ENCODE measurements around the gene LACRT.
A peak's percentile ranks its signal among the peaks of the same experiment; 100 is the strongest.

Gene LACRT

GRCh38 chr12:54631988-54632728, 2.5 kb downstream of the LACRT start:
- no peak for DNase-seq

DNA sequence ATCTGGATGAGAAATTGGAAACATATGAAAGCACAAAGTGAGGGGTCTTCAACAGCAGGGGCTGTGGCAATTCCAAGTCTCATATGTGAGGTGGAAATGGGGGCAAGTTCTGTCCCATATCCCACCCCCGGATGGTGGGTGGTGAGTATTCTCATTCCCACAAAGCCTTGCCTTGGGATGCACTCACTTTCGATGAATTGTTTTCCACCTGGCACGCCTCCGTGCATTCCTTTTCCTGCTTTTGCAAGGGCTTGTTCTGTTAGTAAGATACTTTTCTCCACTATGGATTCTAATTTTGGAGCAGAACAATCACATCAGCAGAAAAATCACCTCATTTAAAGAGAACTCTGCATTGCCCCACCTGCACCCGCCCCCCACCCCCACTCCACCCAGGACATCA, 3.1 kb downstream of the LACRT start:
- no peak for DNase-seq

GRCh38 chr12:54629925-54630324, 4.8 kb downstream of the LACRT start:
- DNase-seq: no peak

DNA sequence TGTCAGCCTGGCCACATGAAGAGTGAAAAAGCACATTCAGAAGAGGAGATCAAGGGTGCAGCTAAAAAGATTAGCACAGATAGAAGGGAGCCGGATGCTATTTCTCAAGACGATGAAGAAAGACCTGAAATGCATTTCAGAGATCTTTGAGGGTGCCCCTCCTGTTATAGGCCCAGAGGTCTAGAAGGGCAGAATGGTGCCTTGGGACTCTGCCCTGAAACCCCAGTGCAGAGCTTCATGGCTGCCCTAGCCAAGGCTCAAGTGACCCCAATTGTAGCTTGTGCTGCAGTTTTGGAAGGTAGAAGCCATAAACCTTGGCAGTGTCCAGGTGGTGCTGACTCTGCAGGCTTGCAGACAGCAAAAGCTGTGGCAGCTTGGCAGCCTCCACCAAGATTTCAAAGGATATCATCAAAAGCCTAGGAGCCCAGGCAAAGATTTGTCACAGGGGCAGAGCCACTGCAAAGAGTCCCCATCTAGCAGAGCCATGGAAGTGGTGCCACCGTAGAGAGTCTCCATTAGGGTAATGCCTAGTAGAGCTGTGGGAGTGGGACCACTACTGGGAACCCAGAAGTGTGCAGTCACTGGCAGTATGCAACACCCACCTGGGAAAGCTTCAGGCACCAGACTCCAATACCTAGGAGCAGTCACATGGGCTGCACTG, 6.4 kb downstream of the LACRT start:
- DNase-seq: no peak

- no peak for DNase-seq
Observed at GRCh38 chr12:54627304-54627703, 7.4 kb downstream of the LACRT start.

DNA sequence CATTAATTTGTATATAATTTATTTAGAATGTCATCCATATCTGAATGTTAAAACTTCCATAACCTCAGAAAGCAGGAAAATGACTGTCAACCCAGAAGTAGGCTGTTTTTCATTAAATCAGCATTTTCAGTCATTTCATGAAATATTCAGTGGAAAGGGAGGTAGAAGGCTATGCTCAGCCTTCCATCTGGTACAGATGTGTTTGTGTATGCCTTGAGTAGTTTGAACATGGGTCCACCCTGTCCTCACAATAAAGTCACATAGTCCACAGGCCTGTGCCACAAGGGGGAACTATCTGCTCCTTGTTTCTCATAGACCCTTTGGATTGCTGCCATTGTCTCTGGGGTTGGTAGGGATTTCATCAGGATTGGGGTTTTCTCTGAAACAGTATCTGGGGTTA, 9.1 kb downstream of the LACRT start:
- DNase-seq: no peak

DNA sequence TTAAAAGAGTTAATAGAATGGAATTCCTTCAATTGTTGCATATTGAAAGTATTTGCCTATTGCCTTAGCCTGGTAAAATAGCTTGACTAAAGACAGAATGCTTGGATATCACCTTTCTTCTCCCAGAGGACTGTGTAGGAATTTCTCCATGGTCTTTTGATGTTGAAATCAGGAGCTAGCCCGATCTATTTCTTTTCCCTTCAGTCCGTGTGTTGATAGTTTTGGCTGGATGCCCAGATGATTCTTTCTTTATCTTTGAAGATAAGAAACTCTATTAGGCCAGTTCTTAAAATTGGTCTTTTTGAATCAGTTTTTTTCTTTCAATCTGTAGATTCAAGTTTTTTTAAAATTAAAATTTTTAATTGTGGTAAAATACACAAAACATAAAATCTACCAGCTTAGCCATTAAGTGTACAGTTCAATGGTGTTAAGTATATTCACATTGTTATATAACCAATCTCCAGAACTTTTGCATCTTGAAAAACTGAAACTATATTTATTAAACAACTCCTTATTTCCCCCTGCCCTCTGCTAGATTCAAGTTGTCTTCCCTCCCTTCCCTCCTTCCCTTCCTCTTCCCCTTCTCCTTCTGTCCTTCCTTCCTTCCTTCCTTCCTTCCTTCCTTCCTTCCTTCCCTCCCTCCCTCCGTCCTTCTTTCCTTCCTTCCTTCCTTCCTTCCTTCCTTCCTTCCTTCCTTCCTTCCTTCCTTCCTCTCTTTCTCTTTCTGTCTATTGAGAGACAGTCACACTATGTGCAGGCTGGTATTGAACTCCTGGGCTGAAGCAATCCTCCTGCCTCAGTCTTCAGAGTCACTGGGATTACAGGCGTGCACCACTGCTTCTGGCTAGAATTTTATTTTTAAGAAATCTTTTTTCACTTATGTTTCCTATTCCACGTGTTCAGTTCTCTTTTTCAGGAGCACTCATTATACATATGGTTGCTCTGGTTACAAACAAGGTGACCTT, 10.1 kb downstream of the LACRT start:
- DNase-seq: no peak

- DNase-seq: no peak
Observed at GRCh38 chr12:54622463-54623183, 12.1 kb downstream of the LACRT start.

GRCh38 chr12:54616933-54617680, 17.6 kb downstream of the LACRT start:
- DNase-seq: no peak

GRCh38 chr12:54612225-54612750, 22.4 kb downstream of the LACRT start:
- DNase-seq: no peak

DNA sequence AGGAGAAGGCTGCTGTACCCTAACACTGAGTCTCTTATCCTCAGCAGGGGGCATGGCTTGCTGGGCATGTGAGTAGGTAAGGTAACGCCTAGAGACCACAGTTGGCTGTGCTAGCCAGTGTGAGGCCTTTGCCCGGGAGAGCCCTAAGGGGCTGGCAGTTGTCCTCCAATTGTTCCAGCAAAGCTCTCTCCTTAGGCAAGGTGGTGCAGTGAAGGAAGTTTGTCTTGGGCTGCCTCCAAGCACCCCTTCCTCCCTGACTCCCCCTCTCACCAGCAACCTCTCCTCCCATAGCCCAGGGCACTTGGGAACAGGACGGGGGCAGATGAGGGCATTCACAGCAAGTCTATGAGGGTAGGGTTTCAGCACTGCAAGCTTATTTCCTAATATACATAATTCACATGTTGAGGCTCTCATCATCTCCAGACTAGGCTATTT, 23.0 kb downstream of the LACRT start:
- DNase-seq: no peak

GRCh38 chr12:54608769-54609168, 25.9 kb downstream of the LACRT start:
- DNase-seq: no peak

- no peak for DNase-seq
Observed at GRCh38 chr12:54608156-54608555, 26.5 kb downstream of the LACRT start.

DNA sequence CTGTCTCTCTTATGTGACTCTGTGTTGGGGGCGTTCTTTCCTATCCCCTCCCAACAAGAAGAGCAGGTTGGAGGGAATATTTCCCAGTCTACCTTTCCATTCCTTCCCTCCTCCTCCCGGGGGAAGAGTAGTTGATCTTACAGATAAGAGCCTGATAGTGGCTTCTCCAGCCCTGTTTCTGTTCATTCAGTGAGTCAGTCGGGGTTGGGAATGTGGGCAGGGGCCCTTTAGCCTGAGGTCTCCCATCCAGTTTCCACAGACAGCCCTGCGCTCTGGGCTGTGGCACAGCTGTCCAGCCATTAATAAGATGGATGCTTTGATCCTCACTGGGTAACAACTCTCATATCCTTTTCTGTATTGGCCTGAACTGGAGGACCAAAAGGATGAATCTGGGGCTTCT, 28.1 kb downstream of the LACRT start:
- no peak for DNase-seq

DNA sequence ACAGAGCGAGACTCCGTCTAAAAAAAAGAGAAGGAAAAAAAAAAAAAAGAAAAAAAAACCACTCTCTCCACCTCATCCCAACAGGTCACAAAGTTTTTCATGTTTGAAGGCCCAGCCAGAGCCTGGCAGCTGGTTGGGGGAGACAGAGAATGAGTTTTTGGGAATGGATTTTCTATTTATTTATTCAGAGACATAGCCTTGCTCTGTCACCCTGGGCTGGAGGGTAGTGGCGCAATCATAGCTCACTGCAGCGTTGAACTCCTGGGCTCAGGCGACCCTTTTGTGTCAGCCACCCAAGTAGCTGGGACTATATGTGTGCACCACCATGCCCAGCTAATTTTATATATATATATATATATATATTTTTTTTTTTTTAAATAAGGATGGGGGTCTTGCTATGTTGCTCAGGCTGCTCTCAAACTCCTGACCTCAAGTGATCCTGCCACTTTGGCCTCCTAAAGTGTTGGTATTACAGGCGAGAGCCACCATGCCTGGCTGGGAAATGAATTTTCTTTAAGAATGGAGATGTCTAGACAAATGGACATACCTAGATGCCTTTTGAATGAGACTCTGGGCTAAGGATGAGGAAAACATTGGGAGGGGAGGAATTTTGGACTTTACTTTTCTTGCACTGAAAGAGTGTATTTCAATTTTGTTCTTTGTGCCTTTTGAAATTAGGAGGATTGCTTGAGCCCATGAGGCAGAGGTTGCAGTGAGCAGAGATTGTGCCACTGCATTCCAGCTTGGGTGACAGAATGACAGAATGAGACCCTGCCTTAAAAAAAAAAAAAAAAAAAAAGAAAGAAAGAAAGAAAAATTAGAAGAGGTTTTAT, 29.3 kb downstream of the LACRT start:
- no peak for DNase-seq

- no peak for DNase-seq
Observed at GRCh38 chr12:54604436-54604835, 30.3 kb downstream of the LACRT start.

GRCh38 chr12:54603872-54604271, 30.8 kb downstream of the LACRT start:
- no peak for DNase-seq

GRCh38 chr12:54603173-54603814, 31.4 kb downstream of the LACRT start:
- peak; percentile 21 to 32 for DNase-seq

GRCh38 chr12:54602661-54603060, 32.0 kb downstream of the LACRT start:
- DNase-seq: no peak

DNA sequence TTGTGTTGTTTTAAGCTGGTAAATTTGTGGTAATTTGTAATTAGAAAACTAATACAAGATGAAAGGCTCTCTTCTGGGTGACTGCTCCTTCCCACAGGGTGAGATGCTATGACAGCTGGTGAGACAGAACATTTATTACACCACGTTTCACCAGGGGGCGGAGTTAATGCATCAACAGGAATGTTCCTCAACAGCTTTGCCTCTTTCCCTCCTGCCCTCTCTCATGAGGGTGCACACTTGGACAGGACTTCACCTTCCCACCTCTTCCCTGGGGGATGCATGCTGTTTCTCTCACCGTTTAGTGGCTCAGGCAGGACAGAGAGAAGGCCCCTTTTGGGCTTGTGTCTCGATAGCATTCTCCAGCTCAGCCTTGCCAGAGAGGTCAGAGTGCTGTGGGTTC, 32.9 kb downstream of the LACRT start:
- no peak for DNase-seq
